Cardiac fibroblast (primary cell): ENCODE measurements around the gene CCIN.

Experiments used
- DNase-seq, 2 donors: peaks; one replicate each; pipeline versions ENCODE4 v3.0.0 to v3.0.0-alpha.2; 2010; ENCODE audit warnings: low read depth in 2 of 2
- H3K4me3 ChIP-seq, 2 donors: replicated peaks in 1 of 2; 1 replicate in 1 of 2; 2 replicates in 1 of 2; pipeline ENCODE4 v1.5.1; 2011; ENCODE audit warnings: low read depth in 2 of 2, low read length in 2 of 2, mild to moderate bottlenecking in 2 of 2, moderate library complexity in 1 of 2
- CTCF ChIP-seq: IDR thresholded peaks from one replicate; pipeline ENCODE4 v1.5.1; 2011; ENCODE audit warnings: low read depth, mild to moderate bottlenecking, low read length, inconsistent platforms

The CCIN gene

GRCh38 chr9:36169166-36169565 is at the start of gene CCIN:
TSS of gene CCIN (plus strand) at chr9:36169388. CDS start at chr9:36169503, 115 bp downstream.
- H3K4me3 ChIP-seq = no peak within 1 kb of the TSS
- no peak for TF ChIP-seq CTCF
- DNase-seq = no peak

GRCh38 chr9:36119476-36119875 is 49.7 kb upstream of the CCIN start:
- no peak for TF ChIP-seq CTCF
- no peak overlapping the region for H3K4me3 ChIP-seq
- no peak for DNase-seq

- no peak for TF ChIP-seq CTCF
- no peak overlapping the region for H3K4me3 ChIP-seq
- DNase-seq = no peak
Observed at GRCh38 chr9:36120705-36121104, 48.5 kb upstream of the CCIN start.

- no peak for DNase-seq
- no peak overlapping the region for H3K4me3 ChIP-seq
- no peak for TF ChIP-seq CTCF
Observed at GRCh38 chr9:36121971-36122370, 47.2 kb upstream of the CCIN start.

GRCh38 chr9:36123515-36123914 is 45.7 kb upstream of the CCIN start:
- no peak for TF ChIP-seq CTCF
- no peak for DNase-seq
- no peak overlapping the region for H3K4me3 ChIP-seq

- no peak overlapping the region for H3K4me3 ChIP-seq
- TF ChIP-seq CTCF = no peak
- no peak for DNase-seq
Observed at GRCh38 chr9:36125062-36125855, 43.9 kb upstream of the CCIN start.
